Lower leg skin (tissue), 3 donors: Measurements from ENCODE around the gene OR8G1.

Experiments
- POLR2A ChIP-seq, 2 donors: fragments of 450-650 bp; IDR thresholded peaks; one replicate each; pipeline ENCODE4 v1.6.1; 2016 to 2017; ENCODE audit warnings: antibody characterized with exemption in 2 of 2, mild to moderate bottlenecking in 1 of 2, moderate library complexity in 1 of 2
- TF ChIP-seq, protein P1 (sequence below), 3 donors: fragments of 450-650 bp; IDR thresholded peaks; one replicate each; pipeline ENCODE4 v1.5.1; 2016; ENCODE audit warnings: antibody characterized with exemption in 3 of 3, mild to moderate bottlenecking in 3 of 3, moderate library complexity in 2 of 3

DNA sequence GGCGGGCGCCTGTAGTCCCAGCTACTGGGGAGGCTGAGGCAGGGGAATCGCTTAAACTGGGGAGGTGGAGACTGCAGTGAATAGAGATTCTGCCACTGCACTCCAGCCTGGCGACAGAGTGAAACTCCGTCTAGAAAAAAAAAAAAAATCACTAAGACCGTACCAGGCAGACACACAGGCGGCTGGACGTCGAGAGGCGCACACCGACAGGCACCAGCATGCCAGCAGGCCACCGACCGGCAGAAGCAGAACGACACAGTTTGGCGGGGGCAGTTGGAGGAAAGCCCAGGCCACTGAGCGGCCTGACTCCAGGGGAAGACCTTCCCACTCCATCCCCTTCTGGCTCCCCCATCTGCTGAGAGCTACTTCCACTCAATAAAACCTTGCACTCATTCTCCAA, 40.2 kb upstream of the OR8G1 start:
- TF ChIP-seq, protein P1, sequence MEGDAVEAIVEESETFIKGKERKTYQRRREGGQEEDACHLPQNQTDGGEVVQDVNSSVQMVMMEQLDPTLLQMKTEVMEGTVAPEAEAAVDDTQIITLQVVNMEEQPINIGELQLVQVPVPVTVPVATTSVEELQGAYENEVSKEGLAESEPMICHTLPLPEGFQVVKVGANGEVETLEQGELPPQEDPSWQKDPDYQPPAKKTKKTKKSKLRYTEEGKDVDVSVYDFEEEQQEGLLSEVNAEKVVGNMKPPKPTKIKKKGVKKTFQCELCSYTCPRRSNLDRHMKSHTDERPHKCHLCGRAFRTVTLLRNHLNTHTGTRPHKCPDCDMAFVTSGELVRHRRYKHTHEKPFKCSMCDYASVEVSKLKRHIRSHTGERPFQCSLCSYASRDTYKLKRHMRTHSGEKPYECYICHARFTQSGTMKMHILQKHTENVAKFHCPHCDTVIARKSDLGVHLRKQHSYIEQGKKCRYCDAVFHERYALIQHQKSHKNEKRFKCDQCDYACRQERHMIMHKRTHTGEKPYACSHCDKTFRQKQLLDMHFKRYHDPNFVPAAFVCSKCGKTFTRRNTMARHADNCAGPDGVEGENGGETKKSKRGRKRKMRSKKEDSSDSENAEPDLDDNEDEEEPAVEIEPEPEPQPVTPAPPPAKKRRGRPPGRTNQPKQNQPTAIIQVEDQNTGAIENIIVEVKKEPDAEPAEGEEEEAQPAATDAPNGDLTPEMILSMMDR (IDR thresholded peaks at IDR 0.05), result no peak
- no peak for TF ChIP-seq POLR2A (IDR thresholded peaks at IDR 0.05)
